CD14-positive monocyte (primary cell): ENCODE data around the gene SASH1. TPM values are rescaled to one million over a fixed set of nuclear protein-coding genes. Genes with fewer than 3 reads are reported as not detected.

Experiments
- DNase-seq, 3 donors: peaks; one replicate each; pipeline ENCODE4 v3.0.0-alpha.2; 2011 to 2022
- H2AFZ ChIP-seq: 2 replicates; pipeline ENCODE4 v1.6.0; 2012; ENCODE audit warnings: mild to moderate bottlenecking, low read depth, low read length, inconsistent platforms; ENCODE audit not compliant: insufficient read depth, poor library complexity, severe bottlenecking
- H3K27ac ChIP-seq, 2 donors: 1 replicate in 1 of 2; 2 replicates in 1 of 2; pipeline ENCODE4 v1.5.1; 2012 to 2013; ENCODE audit warnings: low read length in 2 of 2, control low read depth in 1 of 2, inconsistent platforms in 1 of 2, low read depth in 1 of 2, mild to moderate bottlenecking in 1 of 2
- H3K27me3 ChIP-seq, 2 donors: one replicate each; pipeline versions ENCODE4 v1.6.0 to v1.6.1; 2011 to 2013; ENCODE audit warnings: low read length in 2 of 2; ENCODE audit not compliant: control insufficient read depth in 2 of 2, insufficient read depth in 2 of 2
- H3K36me3 ChIP-seq, 2 donors: replicated peaks in 1 of 2; 1 replicate in 1 of 2; 2 replicates in 1 of 2; pipeline versions ENCODE4 v1.5.1 to v1.6.1; 2012 to 2013; ENCODE audit warnings: low read length in 2 of 2, control low read depth in 1 of 2, inconsistent platforms in 1 of 2, mild to moderate bottlenecking in 1 of 2; ENCODE audit not compliant: insufficient read depth in 2 of 2, control insufficient read depth in 1 of 2
- H3K4me1 ChIP-seq, 2 donors: 1 replicate in 1 of 2; 2 replicates in 1 of 2; pipeline versions ENCODE4 v1.5.1 to v1.6.1; 2012 to 2013; ENCODE audit warnings: low read length in 2 of 2, control low read depth in 1 of 2, inconsistent platforms in 1 of 2, mild to moderate bottlenecking in 1 of 2, moderate library complexity in 1 of 2; ENCODE audit not compliant: insufficient read depth in 2 of 2, control insufficient read depth in 1 of 2
- H3K4me2 ChIP-seq: replicated peaks from 2 replicates; pipeline ENCODE3; 2012; ENCODE audit warnings: low read length, moderate library complexity, mild to moderate bottlenecking; ENCODE audit not compliant: poor library complexity, severe bottlenecking; ENCODE audit errors: extremely low read depth
- H3K4me3 ChIP-seq, 3 experiments: fragments of 200-600 bp in 1 of 3; sonication (generic) in 1 of 3; replicated peaks in 1 of 3; 1 replicate in 2 of 3; 2 replicates in 1 of 3; pipeline ENCODE4 v1.5.1; 2011 to 2013; ENCODE audit warnings: low read length in 3 of 3, mild to moderate bottlenecking in 3 of 3, control low read depth in 2 of 3, low read depth in 2 of 3, inconsistent platforms in 1 of 3, moderate library complexity in 1 of 3
- H3K79me2 ChIP-seq: 2 replicates; pipeline ENCODE4 v1.6.0; 2012; ENCODE audit warnings: mild to moderate bottlenecking, control low read depth, inconsistent platforms, low read length, moderate library complexity; ENCODE audit not compliant: insufficient read depth
- H3K9ac ChIP-seq: 2 replicates; pipeline ENCODE4 v1.6.0; 2017; ENCODE audit warnings: low read length, mild to moderate bottlenecking; ENCODE audit not compliant: insufficient read depth, poor library complexity, severe bottlenecking
- H3K9me3 ChIP-seq, 2 donors: replicated peaks in 1 of 2; 1 replicate in 1 of 2; 2 replicates in 1 of 2; pipeline versions ENCODE4 v1.5.1 to v1.6.1; 2012 to 2013; ENCODE audit warnings: low read length in 2 of 2, control low read depth in 1 of 2; ENCODE audit not compliant: control insufficient read depth in 1 of 2, insufficient read depth in 1 of 2
- H4K20me1 ChIP-seq: 2 replicates; pipeline ENCODE4 v1.6.0; 2012; ENCODE audit warnings: mild to moderate bottlenecking, low read length, control low read depth, moderate library complexity; ENCODE audit not compliant: insufficient read depth
- H3K27ac Mint-ChIP-seq, 7 donors: one replicate each; pipeline ENCODE4 v1.8.0; 2020; ENCODE audit warnings: mild to moderate bottlenecking in 7 of 7, mixed read lengths in 7 of 7, moderate library complexity in 6 of 7, inconsistent platforms in 2 of 7
- H3K27me3 Mint-ChIP-seq, 3 donors: one replicate each; pipeline ENCODE4 v1.8.0; 2021 to 2022; ENCODE audit warnings: low read depth in 3 of 3, mild to moderate bottlenecking in 3 of 3, mixed read lengths in 3 of 3, moderate library complexity in 3 of 3, inconsistent platforms in 1 of 3
- H3K36me3 Mint-ChIP-seq, 2 donors: one replicate each; pipeline ENCODE4 v1.8.0; 2020; ENCODE audit warnings: mixed read lengths in 2 of 2, inconsistent platforms in 1 of 2, mild to moderate bottlenecking in 1 of 2
- H3K4me1 Mint-ChIP-seq: one replicate; pipeline ENCODE4 v1.8.0; 2020; ENCODE audit warnings: mild to moderate bottlenecking, mixed read lengths
- H3K4me3 Mint-ChIP-seq, 2 donors: one replicate each; pipeline ENCODE4 v1.8.0; 2020; ENCODE audit warnings: mild to moderate bottlenecking in 2 of 2, mixed read lengths in 2 of 2, moderate library complexity in 1 of 2
- H3K9me3 Mint-ChIP-seq, 7 donors: one replicate each; pipeline ENCODE4 v1.8.0; 2020 to 2022; ENCODE audit warnings: mixed read lengths in 7 of 7, mild to moderate bottlenecking in 6 of 7, moderate library complexity in 6 of 7, inconsistent platforms in 2 of 7
- WGBS: methylation state at CpG from one replicate; pipeline ENCODE4 v1.1.5; 2013; ENCODE audit warnings: missing lambda C conversion rate; ENCODE audit not compliant: insufficient coverage; 5-methylcytosine and 5-hydroxymethylcytosine counted together
- intact Hi-C, 2 donors: fragments of 100-400 bp; cut with micrococcal nuclease; formaldehyde crosslinking; loops; one replicate each; pipeline versions ENCODE4 v1.15.0 to v1.15.1; 2023
- polyA plus RNA-seq, 3 donors: library from polyadenylated mRNA; depleted of rRNA in 1 of 3; unstranded in 2 of 3; stranded (reverse) in 1 of 3; fragments of 300-500 nt in 2 of 3; fragments of >200 nt in 1 of 3; fragmentation: Illumina TruSeq in 2 of 3; gene quantifications; 1 replicate in 2 of 3; 2 replicates in 1 of 3; pipeline ENCODE4 v1.2.3, GENCODE V29; 2012 to 2021
- TF ChIP-seq, protein P1 (sequence below): fragments of 200-600 bp; IDR thresholded peaks from one replicate; pipeline ENCODE4 v1.8.0; 2022; ENCODE audit warnings: antibody characterized with exemption, mild to moderate bottlenecking

The SASH1 gene
- polyA plus RNA-seq, 3 donors: 0.90 to 5.1 (median 4.7) TPM

DNA sequence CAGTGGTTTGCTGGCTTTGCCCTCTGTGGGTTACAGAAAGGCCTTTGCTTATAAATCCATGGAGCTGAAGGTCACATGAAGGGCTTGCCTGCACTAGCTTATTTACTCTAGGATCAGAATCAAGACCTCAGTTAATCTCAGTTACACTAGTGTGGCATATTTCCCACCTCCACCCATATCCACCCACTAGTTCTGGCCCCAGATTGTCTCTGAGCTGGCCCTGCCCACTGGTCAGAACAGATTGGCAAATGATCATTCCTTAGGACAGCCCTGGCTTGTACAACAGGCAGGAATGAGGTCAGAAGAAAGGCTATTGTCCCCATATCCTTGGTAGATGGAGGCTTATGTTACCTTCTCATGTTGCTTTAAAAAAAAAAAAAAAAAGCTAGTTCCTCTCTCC is 33.3 kb upstream of the SASH1 start:
- H3K27me3 ChIP-seq: peaks cover 0 to 2% of the 10 kb centered on the region in 2 donors
- peaks cover 5% of the 10 kb centered on the region for H3K4me1 Mint-ChIP-seq
- no peak overlapping the region for H3K4me2 ChIP-seq
- no peak overlapping the region for H3K9ac ChIP-seq
- H2AFZ ChIP-seq: no peak overlapping the region
- DNase-seq: no peak
- no peak overlapping the region for H3K27ac ChIP-seq
- H3K27ac Mint-ChIP-seq: no peak overlapping the region
- H4K20me1 ChIP-seq: no peaks in the 10 kb centered on the region
- H3K9me3 ChIP-seq: no peaks in the 10 kb centered on the region
- TF ChIP-seq, protein P1, sequence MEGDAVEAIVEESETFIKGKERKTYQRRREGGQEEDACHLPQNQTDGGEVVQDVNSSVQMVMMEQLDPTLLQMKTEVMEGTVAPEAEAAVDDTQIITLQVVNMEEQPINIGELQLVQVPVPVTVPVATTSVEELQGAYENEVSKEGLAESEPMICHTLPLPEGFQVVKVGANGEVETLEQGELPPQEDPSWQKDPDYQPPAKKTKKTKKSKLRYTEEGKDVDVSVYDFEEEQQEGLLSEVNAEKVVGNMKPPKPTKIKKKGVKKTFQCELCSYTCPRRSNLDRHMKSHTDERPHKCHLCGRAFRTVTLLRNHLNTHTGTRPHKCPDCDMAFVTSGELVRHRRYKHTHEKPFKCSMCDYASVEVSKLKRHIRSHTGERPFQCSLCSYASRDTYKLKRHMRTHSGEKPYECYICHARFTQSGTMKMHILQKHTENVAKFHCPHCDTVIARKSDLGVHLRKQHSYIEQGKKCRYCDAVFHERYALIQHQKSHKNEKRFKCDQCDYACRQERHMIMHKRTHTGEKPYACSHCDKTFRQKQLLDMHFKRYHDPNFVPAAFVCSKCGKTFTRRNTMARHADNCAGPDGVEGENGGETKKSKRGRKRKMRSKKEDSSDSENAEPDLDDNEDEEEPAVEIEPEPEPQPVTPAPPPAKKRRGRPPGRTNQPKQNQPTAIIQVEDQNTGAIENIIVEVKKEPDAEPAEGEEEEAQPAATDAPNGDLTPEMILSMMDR: no peak
- no peaks in the 10 kb centered on the region for H3K36me3 ChIP-seq
- H3K4me3 ChIP-seq: no peak overlapping the region
- H3K79me2 ChIP-seq: no peaks in the 10 kb centered on the region
- no peaks in the 10 kb centered on the region for H3K4me1 ChIP-seq
- H3K4me3 Mint-ChIP-seq: no peak overlapping the region
- intact Hi-C loops: no loop called here
- no peaks in the 10 kb centered on the region for H3K36me3 Mint-ChIP-seq
- H3K27me3 Mint-ChIP-seq: peaks cover 0 to 11% (median 9%) of the 10 kb centered on the region in 3 donors
- peaks cover 0 to 4% (median 0%) of the 10 kb centered on the region in 7 donors for H3K9me3 Mint-ChIP-seq

DNA sequence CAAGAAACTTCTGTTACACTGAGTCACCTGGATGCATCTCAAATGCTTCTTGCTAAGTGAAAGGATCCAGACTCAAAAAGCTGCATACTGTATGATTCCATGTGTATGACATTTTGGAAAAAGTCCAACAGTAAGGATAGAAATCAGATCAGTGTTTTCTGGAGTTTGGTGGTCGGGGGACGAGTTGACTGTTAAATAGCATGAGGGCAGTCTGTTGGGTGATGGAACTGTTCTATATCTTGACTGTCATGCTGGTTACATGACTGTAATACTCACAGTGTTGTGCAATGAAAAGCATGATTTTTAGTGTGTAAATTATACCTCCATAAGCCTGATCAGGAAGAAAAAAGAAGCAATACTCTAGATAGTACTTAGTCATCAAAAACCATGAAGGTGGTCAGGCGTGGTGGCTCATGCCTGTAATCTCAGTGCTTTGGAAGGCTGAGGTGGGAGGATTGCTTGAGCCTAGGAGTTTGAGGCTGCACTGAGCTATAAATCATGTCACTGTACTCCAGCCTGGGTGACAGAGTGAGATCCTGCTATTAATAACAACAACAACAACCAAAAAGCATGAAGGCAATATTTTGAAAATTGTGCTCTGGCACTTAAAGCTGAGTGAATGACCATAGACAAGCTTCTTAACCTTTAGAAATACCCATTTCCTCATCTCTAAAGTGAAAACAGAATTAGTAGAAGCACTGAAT is 30.5 kb upstream of the SASH1 start:
- Histone ChIP-seq H4K20me1 (no peaks in the 10 kb centered on the region), H3K27me3 (peaks cover 0 to 8% of the 10 kb centered on the region in 2 donors), H3K36me3 (no peaks in the 10 kb centered on the region), H3K4me3 (no peak overlapping the region), H2AFZ (no peak overlapping the region), H3K9ac (no peak overlapping the region), H3K79me2 (no peaks in the 10 kb centered on the region), H3K27ac (no peak overlapping the region), H3K4me1 (no peaks in the 10 kb centered on the region), H3K4me2 (no peak overlapping the region), H3K9me3 (no peaks in the 10 kb centered on the region)
- WGBS: 88% methylated on average over 2 of the region's 3 CpGs
- intact Hi-C loops: no loop called here
- no peak for DNase-seq
- H3K4me3 Mint-ChIP-seq: no peak overlapping the region
- H3K9me3 Mint-ChIP-seq: peaks cover 0 to 4% (median 0%) of the 10 kb centered on the region in 7 donors
- TF ChIP-seq, protein P1: no peak
- H3K27me3 Mint-ChIP-seq: peaks cover 0 to 17% (median 10%) of the 10 kb centered on the region in 3 donors
- no peaks in the 10 kb centered on the region for H3K36me3 Mint-ChIP-seq
- H3K27ac Mint-ChIP-seq: peak overlapping the region in 1 of 7 donors; percentile 20
- no peaks in the 10 kb centered on the region for H3K4me1 Mint-ChIP-seq
